AG09309 (cell line): Measurements from ENCODE around the gene TSHZ2.

Experiments used
- DNase-seq: peaks from one replicate; pipeline ENCODE4 v3.0.0-alpha.2; 2010; ENCODE audit warnings: low read depth
- H3K4me3 ChIP-seq: 2 replicates; pipeline ENCODE4 v1.5.1; 2011; ENCODE audit warnings: mild to moderate bottlenecking, low read depth, low read length, moderate library complexity; ENCODE audit not compliant: control insufficient read depth
- CTCF ChIP-seq: IDR thresholded peaks from 2 replicates; pipeline ENCODE4 v1.5.1; 2011; ENCODE audit warnings: mild to moderate bottlenecking, low read depth, low read length, inconsistent platforms; ENCODE audit not compliant: insufficient read depth, control insufficient read depth; ENCODE audit errors: missing control alignments

Gene TSHZ2

GRCh38 chr20:52945862-52946522 is 26.2 kb upstream of the TSHZ2 start:
- no peak for DNase-seq

GRCh38 chr20:52948491-52948890 is 23.7 kb upstream of the TSHZ2 start:
- no peak for DNase-seq
- no peak for TF ChIP-seq CTCF

More at GRCh38 chr20:52945862-52946522, 26.2 kb upstream of the TSHZ2 start:
- H3K4me3 ChIP-seq = no peak overlapping the region
- no peak for TF ChIP-seq CTCF

GRCh38 chr20:52953020-52953419 is 19.1 kb upstream of the TSHZ2 start:
- no peak for TF ChIP-seq CTCF
- no peak for DNase-seq
- H3K4me3 ChIP-seq = no peak overlapping the region

More at GRCh38 chr20:52948491-52948890, 23.7 kb upstream of the TSHZ2 start:
- no peak overlapping the region for H3K4me3 ChIP-seq

- no peak overlapping the region for H3K4me3 ChIP-seq
- DNase-seq = no peak
- TF ChIP-seq CTCF = no peak
Measured at GRCh38 chr20:52954849-52955248, 17.3 kb upstream of the TSHZ2 start.

GRCh38 chr20:52958211-52958610 is 13.9 kb upstream of the TSHZ2 start:
- no peak for TF ChIP-seq CTCF
- DNase-seq = no peak

GRCh38 chr20:52959125-52959524 is 13.0 kb upstream of the TSHZ2 start:
- no peak overlapping the region for H3K4me3 ChIP-seq
- no peak for DNase-seq
- TF ChIP-seq CTCF = no peak

More at GRCh38 chr20:52958211-52958610, 13.9 kb upstream of the TSHZ2 start:
- no peak overlapping the region for H3K4me3 ChIP-seq
